HG03066 (cell line): ENCODE measurements around the gene SLC35F3.
"Not testable (repeated sequence)": the region's sequence is repeated elsewhere in the genome, so short reads cannot be mapped to it uniquely, and the experiment has no call there.

Experiments used
- ATAC-seq: cut with Tn5 transposase; IDR thresholded peaks from one replicate; pipeline ENCODE4 v1.9.1; 2021; ENCODE audit warnings: low read depth; ENCODE audit not compliant: unreplicated experiment

Gene SLC35F3

DNA sequence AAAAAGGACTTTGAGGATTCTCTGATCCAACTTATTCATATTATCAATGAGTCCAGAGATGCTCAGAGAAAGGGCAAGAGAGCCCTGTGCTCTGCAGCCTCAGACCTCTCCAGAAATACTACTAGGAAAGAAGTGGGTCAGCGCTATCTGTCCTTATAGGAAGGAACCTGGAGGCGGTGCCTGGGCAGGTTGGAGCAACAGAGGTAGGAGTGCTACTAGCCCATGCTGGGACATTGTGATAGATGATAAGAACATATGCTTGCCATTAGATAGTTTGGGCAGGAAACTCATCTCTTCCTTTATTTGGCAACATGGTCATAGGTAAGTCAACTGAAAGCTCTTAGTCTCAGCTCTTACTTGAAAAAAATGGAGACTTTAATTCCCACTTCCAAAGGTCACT lies 335.0 kb downstream of the SLC35F3 start:
- ATAC-seq, result no peak

DNA sequence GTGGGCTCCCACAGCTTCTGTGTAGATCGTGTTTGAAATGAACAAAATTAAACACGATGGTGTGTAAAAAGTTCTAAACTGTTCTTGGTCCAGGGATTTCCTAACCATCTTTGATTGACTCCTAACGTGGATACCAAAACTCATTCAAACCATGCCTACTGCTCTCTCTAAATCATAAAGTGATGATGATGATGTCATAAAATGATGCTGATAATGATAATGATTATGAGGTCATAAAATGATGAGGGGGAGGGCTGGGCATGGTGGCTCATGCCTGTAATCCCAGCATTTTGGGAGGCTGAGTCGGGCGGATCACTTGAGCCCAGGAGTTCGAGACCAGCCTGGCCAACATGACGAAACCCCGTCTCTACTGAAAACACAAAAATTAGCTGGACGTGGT lies 335.5 kb downstream of the SLC35F3 start:
- no peak for ATAC-seq

DNA sequence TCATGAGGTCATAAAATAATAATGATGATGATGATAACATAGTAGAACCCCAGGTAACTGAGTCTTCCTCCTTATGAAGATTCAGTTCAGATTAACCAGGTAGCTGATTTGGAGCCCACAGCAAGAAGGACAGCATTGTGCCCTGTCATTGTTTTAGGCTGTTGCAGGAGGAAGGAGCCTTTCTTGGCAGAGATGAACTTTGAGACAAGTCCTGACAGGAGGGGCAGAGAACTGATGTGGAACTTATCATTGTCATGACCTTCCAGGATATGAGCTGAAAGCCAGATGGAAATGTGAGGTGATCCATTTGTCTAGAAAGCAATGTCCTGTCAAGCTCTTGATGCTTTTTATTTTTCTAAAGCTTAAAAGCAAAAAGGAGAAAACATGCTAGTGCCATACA lies 336.2 kb downstream of the SLC35F3 start:
- ATAC-seq, result no peak

DNA sequence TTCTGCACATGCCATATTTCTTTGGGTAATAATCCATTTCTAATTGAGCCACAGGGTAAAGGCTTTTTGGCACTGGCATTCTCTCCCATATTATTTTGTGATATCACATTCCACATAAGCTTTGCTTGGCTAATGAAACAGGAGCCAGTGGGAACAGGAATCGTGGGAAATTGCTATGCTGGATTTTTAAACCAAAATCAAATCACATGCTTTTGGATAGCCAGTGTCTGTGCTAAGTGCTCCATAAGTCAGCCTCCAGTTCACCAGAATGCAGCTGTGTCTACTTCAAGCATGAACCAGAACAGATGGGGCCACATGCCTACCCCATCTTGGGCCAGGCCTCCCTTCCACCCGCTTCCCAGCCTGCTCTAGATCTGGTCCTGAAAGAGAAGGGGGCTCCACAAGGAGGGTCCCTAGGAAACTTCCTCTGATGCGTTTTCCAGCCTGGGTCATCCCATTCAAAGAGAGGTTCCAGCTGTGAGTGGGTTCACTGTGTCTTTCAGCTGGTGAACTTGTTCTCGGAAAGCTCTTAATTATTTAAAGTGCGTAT lies 337.5 kb downstream of the SLC35F3 start:
- no peak for ATAC-seq

DNA sequence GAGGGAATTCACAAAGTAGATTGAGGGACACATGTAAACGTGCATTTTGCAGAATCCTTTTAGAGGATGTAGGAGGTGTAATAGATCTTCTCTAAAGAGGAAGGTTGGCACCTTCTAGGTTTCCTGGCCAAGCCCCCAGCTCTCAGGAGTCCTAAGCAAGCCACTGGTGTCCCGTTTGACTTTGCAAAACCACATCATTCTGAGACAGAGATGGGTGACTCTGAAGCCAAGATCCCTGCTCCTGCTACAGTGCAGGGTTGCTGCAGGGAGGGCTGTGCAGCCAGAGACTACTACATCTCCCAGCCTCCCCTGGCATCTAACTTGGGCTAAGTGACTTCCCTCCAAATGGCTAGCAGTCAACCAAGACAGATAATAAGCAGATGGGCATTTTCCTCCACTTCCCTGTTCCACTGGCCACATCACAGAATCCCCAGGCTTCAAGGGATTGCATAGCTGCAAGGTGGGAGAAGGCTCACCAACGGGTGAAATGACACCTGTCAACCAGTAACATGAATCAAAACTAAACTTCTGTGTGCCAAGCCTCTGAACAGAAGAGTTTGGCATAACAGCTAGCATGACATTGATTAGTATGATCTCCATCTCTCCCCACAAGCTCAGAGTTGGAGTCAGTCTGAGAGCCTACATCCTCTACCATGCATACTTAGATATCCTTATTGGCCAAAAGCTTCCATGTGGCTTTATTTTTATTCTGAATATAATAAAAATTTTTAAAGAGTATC lies 339.2 kb downstream of the SLC35F3 start:
- ATAC-seq, result no peak

DNA sequence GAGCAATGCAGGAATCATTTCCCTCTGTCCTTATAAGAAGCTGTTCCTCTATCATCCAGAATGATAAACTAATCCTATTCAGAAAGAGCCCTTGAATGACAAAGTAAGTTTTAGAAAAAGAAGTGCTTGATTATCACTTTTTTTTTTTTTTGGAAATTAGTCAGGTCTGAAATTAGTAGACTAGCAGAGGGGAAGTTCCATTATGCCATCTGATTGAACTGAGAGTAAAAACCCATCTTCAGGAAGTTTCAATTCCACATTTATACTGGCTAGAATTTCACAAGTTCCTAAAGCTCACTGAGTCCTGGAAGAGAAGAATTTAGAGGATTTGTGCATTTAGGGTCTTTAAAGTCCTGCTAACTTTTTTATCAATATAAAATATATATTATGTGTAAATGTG lies 340.0 kb downstream of the SLC35F3 start:
- peak; percentile 27 for ATAC-seq

DNA sequence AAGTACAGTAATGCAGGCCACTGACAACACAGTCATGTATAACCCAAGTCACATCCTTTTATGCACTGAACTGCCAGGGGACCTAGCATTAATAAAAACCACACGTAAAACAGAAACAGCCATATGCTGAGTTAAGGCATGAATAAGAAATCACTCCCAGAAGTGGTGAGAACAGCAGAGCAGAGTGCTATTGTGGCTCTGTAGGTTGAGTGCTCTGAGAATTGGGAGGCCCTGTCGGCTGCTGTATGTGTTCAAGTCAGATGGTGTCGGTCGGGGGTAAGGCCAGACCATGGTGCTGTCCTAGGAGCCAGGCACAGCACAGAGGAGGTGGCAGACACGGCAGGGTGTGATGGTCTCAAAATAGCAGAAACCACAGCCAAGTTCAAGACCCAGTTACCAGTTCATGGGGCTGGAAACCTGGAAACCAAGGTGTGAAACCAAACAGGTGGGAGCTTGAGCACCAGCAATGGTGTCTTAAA lies 342.2 kb downstream of the SLC35F3 start:
- peak; percentile 88 for ATAC-seq

DNA sequence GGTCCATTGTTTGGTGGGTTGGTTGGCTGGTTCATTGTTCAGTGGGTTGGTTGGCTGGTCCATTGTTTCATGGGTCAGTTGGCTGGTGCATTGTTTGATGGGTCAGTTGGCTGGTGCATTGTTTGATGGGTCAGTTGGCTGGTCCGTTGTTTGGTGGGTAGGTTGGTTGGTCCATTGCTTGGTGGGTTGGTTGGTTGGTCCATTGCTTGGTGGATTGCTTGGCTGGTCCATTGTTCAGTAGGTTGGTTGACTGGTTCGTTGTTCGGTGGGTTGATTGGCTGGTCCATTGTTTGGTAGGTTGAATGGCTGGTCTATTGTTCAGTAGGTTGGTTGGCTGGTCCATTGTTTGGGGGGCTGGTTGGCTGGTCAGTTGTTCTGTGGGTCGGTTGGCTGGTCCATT lies 343.3 kb downstream of the SLC35F3 start:
- not testable (repeated sequence) for ATAC-seq

DNA sequence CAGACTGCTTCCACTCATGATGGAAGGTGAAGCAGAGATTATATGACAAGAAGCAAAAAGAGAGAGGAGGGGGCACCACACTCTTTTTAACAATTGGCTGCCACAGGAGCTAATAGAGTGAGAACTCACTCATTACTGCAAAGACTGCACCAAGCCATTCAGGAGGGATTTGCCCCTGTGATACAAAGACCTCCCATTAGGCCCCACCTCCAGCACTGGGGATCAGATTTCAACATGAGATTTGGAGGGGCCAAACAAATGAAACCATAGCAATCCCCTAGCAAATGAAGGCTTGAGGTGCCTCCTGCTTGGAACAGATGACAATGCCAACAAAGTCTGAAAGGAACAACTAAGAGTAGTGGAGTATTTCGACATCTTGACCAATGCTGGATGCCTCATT lies 346.3 kb downstream of the SLC35F3 start:
- no peak for ATAC-seq

DNA sequence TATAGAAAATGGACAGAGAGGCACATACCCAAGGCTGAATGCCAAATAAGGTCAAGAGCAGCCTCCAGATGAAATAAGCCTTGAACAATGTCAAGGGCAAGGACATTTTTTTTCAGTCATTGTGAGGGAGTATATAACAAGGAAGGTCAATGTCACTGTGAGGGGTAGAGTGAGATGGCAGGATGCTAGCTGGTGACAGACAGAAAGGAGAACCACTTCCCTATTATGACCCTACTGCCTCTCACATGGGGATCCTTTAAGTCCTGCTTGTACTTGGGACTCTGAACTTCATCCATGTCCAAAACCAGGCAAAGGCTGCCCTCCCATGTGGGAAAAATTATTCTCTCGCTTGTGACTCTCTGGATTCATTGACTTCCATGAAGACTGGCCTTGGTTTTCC lies 349.3 kb downstream of the SLC35F3 start:
- ATAC-seq, result no peak

DNA sequence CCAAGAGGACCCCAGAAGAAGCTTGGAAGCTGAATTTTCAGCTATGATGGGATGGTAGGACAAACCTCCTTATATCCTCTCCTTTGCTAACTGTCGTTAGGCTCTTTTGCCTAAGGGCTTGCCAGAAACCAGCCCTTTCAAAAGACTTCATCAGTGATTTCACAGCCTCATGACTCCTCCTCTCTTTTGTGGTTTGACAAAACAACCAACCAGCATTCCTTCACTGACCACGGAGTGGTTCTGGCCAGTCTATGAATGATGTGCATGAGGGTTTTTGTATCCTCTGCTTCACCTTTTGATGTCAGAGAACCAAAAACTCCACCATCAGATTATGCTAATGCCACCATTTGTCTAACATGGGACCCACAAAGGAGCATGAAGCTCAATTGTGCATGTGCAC lies 351.9 kb downstream of the SLC35F3 start:
- ATAC-seq, result no peak

DNA sequence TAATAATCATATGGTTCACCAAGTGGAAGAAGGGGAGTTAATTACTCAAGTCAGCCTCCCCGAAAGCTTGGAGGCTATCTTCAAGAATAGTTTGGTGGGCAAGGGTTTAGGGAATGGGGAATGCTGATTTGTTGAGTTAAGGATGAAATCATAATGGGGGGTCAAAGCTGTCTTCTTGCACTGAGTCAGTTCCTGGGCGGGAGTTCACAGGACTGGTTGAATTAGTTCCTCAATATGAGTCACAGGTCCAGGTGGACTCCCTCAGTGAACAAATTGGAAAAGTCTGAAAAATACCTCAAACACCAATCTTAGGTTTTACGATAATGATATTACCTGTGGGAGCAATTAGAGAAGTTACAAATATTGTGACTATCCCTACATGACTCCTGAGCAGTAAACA lies 353.6 kb downstream of the SLC35F3 start:
- ATAC-seq, result no peak

DNA sequence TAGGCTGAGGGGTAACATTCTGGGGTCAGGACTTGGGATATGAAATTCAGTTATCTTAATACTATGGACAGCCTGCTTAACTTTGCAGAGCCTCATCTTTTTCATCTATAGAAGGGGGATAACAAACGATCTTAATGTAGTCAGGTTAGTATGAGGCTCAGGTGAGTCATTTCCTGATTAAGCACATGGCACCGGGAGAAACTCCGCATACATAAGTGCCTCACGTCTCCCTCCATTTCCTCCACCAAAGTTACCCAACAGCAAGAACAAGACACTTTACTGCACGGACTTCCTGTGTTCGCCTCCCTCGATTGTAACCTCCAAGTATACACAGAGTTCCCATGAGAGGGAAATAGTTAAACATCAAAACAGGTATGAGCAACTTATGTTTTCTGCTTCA lies 356.1 kb downstream of the SLC35F3 start:
- no peak for ATAC-seq

DNA sequence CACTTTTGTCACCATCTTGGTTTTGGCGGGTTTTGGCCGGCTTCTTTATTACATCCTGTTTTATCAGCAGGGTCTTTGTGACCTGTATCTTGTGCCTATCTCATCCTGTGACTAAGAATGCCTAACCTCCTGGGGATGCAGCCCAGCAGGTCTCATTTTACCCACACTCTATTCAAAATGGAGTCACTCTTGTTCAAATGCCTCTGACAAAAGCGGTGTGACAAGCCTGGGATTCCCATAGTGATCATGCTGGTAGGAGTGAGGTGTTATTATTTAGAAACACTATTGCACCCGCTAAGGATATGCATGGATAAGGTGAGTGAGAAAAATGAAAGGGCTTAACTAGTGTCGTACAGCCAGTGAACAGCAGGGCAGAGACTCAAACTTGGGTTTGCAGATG lies 357.1 kb downstream of the SLC35F3 start:
- no peak for ATAC-seq

DNA sequence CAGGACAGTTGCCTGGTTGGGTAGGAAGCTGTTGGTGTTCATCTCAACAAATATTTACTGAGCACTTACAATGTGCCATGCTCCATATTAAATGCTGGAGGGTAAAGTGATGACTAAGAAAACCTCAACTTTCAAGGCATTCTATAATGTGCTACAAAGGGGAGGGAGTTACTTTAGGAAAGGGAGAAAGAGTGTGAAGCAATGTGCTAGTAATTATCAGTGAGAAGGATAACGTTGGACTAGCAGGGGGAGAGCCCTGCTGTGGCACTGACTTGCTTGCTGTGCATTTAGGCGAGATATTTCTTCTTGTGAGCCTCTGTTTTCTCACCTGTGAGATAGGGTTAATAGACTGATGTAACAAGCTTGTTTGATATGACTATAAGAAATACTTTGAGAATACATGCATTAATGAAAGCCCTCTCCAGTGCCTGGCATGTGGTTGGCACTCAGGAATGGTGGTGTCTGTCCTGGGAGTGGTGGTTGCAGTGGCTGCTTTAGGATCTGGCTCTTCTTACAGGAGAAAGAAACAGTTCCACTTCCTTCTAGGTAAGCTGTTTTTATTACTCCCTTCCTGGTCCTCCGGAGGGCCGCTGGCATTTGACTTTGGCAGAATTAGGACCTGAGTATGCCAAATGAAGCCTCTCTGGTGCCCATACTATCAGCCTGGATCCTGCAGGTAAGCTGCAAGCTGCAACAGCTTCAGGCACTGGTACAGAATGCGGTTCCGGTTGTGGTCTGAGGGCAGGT lies 357.7 kb downstream of the SLC35F3 start:
- no peak for ATAC-seq

DNA sequence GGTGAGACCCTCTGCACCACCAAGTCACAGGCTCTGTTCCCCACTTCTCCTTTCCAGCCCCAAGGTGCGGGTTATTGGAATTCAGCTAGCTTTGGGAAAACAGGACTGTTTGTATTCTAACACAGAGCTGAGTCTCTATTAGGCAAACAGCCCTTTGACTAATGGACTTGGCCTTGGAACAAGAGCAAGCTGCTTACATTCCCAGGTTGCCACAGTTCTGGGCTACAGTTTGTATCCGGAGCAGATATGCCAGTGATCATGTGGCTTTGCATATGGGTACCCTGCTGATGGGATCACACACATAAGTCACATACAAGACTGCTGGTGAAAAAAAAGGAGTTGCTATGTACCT lies 358.3 kb downstream of the SLC35F3 start:
- ATAC-seq, result no peak

DNA sequence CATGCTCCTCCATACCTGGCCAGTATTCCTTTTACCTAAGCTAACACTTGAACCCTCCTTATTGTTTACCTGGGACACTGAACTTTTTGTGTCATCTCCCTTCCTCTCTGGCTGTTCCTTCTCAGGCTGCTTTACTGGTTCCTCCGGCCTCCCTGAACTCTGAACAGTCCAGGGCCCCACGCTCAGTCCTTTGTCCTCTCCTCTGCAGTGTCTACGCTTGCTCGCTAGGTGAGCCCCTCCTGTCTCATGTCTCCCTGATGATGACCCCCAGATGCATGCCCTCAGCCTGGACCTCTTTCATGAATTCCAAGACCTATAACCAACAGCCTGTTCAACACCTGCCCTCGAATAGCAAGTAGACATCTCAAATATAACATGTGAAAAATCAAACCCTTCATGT lies 360.4 kb downstream of the SLC35F3 start:
- ATAC-seq, result no peak

DNA sequence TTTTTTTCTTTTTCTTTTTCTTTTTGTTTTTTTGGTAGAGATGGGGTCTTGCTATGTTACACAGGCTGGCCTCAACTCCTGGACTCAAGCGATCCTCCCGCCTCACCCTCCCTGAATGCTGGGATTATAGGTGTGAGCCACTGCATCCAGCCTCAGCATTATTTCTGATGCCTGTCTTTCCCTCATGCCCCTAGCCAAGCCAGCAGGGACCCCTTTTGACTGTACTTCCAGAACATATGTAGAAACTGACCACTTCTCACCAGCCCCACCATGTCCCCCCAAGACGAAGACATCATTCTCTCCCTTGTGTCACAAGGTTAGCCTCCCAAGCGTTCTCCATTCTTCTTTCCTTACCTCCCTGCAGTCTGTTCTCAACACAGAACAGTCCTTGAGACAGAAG lies 360.8 kb downstream of the SLC35F3 start:
- no peak for ATAC-seq

DNA sequence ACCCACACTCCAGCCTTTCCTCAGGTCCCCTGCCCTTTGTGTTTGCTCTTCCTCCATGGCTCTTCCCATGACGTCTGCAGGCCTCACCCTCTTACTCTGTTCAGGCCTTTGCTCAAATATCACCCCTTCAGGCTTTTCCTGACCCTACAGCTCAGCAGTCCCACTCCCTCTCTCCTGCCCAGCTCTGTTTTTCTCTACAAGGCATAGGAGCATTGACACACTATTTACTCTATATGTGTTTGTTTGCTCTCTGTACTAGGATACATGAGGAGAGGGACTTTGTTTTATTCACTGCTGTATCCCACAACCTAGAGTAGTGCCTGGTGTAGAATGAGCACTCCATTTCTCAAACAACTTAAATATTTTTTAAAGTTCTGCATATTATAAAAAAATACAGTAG lies 361.4 kb downstream of the SLC35F3 start:
- ATAC-seq, result no peak

DNA sequence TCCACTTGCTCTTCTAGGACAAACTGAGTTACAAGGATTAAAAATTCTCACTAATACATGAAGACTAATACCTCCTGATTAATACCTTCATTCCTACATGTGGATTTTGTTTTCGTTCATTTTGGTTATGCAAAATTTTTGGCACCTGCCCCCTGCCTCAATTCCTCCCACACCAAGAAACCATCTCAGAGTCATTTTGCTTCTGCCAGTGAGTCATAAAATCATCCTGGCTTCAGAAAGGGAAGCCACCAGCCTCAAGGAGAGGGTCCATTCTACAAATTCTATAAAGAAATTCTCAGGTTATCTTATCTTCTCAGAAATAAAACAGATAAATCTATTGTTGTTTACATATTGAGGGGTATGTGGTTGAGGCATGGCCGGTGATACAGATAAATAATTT lies 365.6 kb downstream of the SLC35F3 start:
- no peak for ATAC-seq

DNA sequence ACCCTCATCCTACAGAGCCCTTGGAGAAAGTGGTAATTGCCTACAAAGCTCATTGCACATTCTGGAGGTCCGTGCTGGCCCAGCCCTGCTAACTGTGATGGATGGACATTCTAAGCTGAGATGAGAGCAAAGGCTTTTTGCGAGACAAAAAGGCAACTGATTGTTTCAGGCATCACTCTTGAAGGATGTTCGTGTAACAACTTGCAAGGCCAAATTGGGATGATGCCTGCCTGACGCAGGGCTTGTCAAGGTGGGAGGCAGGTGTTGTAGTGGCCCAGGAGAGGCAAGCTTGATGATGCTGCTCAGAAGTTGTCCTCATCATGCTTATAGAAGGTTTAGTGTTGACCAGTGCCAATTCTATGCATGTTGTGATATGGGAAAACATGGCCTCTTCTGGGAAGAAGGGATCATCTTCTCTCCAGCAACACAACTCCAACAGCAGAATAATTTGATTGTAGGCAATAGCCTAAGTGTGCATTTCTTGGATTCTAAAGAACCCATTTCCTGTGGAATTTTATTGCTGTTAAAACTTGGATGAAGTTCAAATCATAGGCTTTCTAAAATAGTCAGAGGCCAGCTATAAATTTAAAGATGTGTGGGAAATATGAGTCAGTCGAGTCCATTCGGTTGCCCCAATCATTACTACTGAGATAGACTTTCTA lies 366.2 kb downstream of the SLC35F3 start:
- no peak for ATAC-seq
